ENCODE data around the gene MCF2L. TPM values are rescaled to one million over a fixed set of nuclear protein-coding genes. Genes with fewer than 3 reads are reported as not detected.

MCF2L gene
- total and polyA plus RNA-seq, 9 of the 15 experiments (the other 6 are each of a cell fraction or from before 2014, with no cell fraction given), result 0.05 to 0.25 (median 0.18) TPM; not detected in 5

GRCh38 chr13:112992931-112993680 is 24.1 kb downstream of the MCF2L start (continued):
- TF ChIP-seq, protein P1, sequence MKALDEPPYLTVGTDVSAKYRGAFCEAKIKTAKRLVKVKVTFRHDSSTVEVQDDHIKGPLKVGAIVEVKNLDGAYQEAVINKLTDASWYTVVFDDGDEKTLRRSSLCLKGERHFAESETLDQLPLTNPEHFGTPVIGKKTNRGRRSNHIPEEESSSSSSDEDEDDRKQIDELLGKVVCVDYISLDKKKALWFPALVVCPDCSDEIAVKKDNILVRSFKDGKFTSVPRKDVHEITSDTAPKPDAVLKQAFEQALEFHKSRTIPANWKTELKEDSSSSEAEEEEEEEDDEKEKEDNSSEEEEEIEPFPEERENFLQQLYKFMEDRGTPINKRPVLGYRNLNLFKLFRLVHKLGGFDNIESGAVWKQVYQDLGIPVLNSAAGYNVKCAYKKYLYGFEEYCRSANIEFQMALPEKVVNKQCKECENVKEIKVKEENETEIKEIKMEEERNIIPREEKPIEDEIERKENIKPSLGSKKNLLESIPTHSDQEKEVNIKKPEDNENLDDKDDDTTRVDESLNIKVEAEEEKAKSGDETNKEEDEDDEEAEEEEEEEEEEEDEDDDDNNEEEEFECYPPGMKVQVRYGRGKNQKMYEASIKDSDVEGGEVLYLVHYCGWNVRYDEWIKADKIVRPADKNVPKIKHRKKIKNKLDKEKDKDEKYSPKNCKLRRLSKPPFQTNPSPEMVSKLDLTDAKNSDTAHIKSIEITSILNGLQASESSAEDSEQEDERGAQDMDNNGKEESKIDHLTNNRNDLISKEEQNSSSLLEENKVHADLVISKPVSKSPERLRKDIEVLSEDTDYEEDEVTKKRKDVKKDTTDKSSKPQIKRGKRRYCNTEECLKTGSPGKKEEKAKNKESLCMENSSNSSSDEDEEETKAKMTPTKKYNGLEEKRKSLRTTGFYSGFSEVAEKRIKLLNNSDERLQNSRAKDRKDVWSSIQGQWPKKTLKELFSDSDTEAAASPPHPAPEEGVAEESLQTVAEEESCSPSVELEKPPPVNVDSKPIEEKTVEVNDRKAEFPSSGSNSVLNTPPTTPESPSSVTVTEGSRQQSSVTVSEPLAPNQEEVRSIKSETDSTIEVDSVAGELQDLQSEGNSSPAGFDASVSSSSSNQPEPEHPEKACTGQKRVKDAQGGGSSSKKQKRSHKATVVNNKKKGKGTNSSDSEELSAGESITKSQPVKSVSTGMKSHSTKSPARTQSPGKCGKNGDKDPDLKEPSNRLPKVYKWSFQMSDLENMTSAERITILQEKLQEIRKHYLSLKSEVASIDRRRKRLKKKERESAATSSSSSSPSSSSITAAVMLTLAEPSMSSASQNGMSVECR (CRISPR knock-in tag; IDR thresholded peaks at IDR 0.05), result no peak
- TF ChIP-seq, protein P2, sequence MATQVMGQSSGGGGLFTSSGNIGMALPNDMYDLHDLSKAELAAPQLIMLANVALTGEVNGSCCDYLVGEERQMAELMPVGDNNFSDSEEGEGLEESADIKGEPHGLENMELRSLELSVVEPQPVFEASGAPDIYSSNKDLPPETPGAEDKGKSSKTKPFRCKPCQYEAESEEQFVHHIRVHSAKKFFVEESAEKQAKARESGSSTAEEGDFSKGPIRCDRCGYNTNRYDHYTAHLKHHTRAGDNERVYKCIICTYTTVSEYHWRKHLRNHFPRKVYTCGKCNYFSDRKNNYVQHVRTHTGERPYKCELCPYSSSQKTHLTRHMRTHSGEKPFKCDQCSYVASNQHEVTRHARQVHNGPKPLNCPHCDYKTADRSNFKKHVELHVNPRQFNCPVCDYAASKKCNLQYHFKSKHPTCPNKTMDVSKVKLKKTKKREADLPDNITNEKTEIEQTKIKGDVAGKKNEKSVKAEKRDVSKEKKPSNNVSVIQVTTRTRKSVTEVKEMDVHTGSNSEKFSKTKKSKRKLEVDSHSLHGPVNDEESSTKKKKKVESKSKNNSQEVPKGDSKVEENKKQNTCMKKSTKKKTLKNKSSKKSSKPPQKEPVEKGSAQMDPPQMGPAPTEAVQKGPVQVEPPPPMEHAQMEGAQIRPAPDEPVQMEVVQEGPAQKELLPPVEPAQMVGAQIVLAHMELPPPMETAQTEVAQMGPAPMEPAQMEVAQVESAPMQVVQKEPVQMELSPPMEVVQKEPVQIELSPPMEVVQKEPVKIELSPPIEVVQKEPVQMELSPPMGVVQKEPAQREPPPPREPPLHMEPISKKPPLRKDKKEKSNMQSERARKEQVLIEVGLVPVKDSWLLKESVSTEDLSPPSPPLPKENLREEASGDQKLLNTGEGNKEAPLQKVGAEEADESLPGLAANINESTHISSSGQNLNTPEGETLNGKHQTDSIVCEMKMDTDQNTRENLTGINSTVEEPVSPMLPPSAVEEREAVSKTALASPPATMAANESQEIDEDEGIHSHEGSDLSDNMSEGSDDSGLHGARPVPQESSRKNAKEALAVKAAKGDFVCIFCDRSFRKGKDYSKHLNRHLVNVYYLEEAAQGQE (IDR thresholded peaks at IDR 0.05; ENCODE audit: borderline replicate concordance), result no peak
- TF ChIP-seq, protein P2 (CRISPR knock-in tag; IDR thresholded peaks at IDR 0.05; ENCODE audit: low read depth), result no peak
- no peak for TF ChIP-seq KDM5B (IDR thresholded peaks at IDR 0.05; ENCODE audit: insufficient replicate concordance, low read depth, low read length)

Measured in K562 (cell line).